CD4-positive, alpha-beta T cell (primary cell): ENCODE results near the gene HOXD8. TPM values are rescaled to one million over a fixed set of nuclear protein-coding genes. Genes with fewer than 3 reads are reported as not detected.
A peak's percentile ranks its signal among the peaks of the same experiment; 100 is the strongest.

Experiments
- ATAC-seq: fragments of 200-7000 bp; cut with Tn5 transposase; one replicate; pipeline ENCODE4 v1.10.0; 2022; ENCODE audit warnings: mild to moderate bottlenecking; ENCODE audit not compliant: poor library complexity
- CTCF ChIA-PET: fragments of 350-600 bp; sonication (Branson Sonifier 250); formaldehyde crosslinking; loops from one replicate; lab custom pipeline; 2021; ENCODE audit warnings: antibody characterized with exemption, inconsistent platforms; lab: Charles Lee
- POLR2A ChIA-PET: fragments of 350-600 bp; sonication (Branson Sonifier 250); formaldehyde crosslinking; loops from one replicate; lab custom pipeline; 2021; ENCODE audit warnings: antibody characterized with exemption, inconsistent platforms; lab: Charles Lee
- DNase-seq, 14 experiments: peaks; one replicate each; pipeline ENCODE4 v3.0.0-alpha.2; 2013 to 2020; ENCODE audit warnings: mixed read lengths in 2 of 14
- H3K27ac ChIP-seq, 2 donors: one replicate each; pipeline versions ENCODE4 v1.5.1 to v1.7.0; 2013; ENCODE audit warnings: low read length in 2 of 2, low read depth in 1 of 2, mild to moderate bottlenecking in 1 of 2
- H3K27me3 ChIP-seq, 2 experiments: 1 replicate in 1 of 2; 2 replicates in 1 of 2; pipeline versions ENCODE4 v1.6.1 to v1.7.0; 2013; ENCODE audit warnings: low read length in 2 of 2, control low read depth in 1 of 2, mild to moderate bottlenecking in 1 of 2, moderate library complexity in 1 of 2; ENCODE audit not compliant: insufficient read depth in 2 of 2, control insufficient read depth in 1 of 2
- H3K36me3 ChIP-seq: one replicate; pipeline ENCODE4 v1.6.1; 2013; ENCODE audit warnings: low read length, control low read depth; ENCODE audit not compliant: insufficient read depth
- H3K4me1 ChIP-seq: one replicate; pipeline ENCODE4 v1.6.1; 2013; ENCODE audit warnings: low read length, control low read depth; ENCODE audit not compliant: insufficient read depth
- H3K4me3 ChIP-seq: one replicate; pipeline ENCODE4 v1.5.1; 2013; ENCODE audit warnings: mild to moderate bottlenecking, low read length, moderate library complexity
- H3K9me3 ChIP-seq, 2 experiments: 1 replicate in 1 of 2; 2 replicates in 1 of 2; pipeline versions ENCODE4 v1.6.1 to v1.7.0; 2013; ENCODE audit warnings: low read length in 2 of 2, mild to moderate bottlenecking in 2 of 2, control low read depth in 1 of 2, moderate library complexity in 1 of 2; ENCODE audit not compliant: control insufficient read depth in 1 of 2, insufficient read depth in 1 of 2
- H3K27ac Mint-ChIP-seq: one replicate; pipeline ENCODE4 v1.8.0; 2020; ENCODE audit warnings: mixed read lengths
- H3K27me3 Mint-ChIP-seq: one replicate; pipeline ENCODE4 v1.8.0; 2021; ENCODE audit warnings: mixed read lengths
- H3K36me3 Mint-ChIP-seq: one replicate; pipeline ENCODE4 v1.8.0; 2021; ENCODE audit warnings: low read depth, mixed read lengths
- H3K4me1 Mint-ChIP-seq: one replicate; pipeline ENCODE4 v1.8.0; 2021; ENCODE audit warnings: low read depth, mixed read lengths
- H3K4me3 Mint-ChIP-seq: one replicate; pipeline ENCODE4 v1.8.0; 2020; ENCODE audit warnings: mild to moderate bottlenecking, mixed read lengths
- H3K9me3 Mint-ChIP-seq: one replicate; pipeline ENCODE4 v1.8.0; 2020; ENCODE audit warnings: mixed read lengths
- CTCF ChIP-seq: fragments of 200-600 bp; IDR thresholded peaks from one replicate; pipeline ENCODE4 v1.8.0; 2022; ENCODE audit warnings: antibody characterized with exemption, mild to moderate bottlenecking
- intact Hi-C, 2 experiments: fragments of 100-400 bp; cut with DNase I in 1 of 2; cut with micrococcal nuclease in 1 of 2; formaldehyde crosslinking; loops; one replicate each; pipeline versions ENCODE4 v1.15.1 to v1.9.0; 2023 to 2025; cut with DNase I, micrococcal nuclease
- total RNA-seq, 174 experiments: library from RNA in 2 of 174; stranded (reverse) in 2 of 174; gene quantifications; one replicate each; pipeline ENCODE4 v1.2.3 and lab custom pipeline; 2021 to 2026

HOXD8 gene
- total RNA-seq, 2 experiments from 2014 or later: not detected

DNA sequence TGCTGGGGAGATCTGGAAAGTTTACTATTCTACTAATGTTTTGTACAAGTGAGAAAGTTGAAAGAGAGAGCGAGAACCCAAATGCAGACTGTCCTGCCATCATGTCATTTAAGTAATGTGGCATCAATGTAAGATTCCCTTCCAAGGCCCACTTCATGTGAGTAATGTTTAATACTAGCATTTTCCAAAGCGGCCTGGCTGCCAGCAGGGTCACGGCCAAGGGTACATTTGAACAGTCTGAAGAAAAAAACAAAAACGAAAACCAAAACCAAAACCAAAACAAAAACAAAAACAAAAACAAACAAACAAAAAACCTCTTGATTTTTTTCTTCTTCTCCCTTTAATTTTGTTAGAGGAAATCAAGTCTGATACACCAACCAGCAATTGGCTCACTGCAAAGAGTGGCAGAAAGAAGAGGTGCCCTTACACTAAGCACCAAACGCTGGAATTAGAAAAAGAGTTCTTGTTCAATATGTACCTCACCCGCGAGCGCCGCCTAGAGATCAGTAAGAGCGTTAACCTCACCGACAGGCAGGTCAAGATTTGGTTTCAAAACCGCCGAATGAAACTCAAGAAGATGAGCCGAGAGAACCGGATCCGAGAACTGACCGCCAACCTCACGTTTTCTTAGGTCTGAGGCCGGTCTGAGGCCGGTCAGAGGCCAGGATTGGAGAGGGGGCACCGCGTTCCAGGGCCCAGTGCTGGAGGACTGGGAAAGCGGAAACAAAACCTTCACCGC lies 10.7 kb upstream of the HOXD8 start:
- no peak overlapping the region for H3K27ac Mint-ChIP-seq
- no peak for TF ChIP-seq CTCF
- H3K4me3 ChIP-seq: no peak overlapping the region
- CTCF ChIA-PET: no interaction called here
- H3K27ac ChIP-seq: no peak overlapping the region
- peaks cover 10% of the 10 kb centered on the region for H3K36me3 Mint-ChIP-seq
- H3K9me3 ChIP-seq: peaks cover 5 to 69% of the 10 kb centered on the region in 2 experiments
- peaks cover 12% of the 10 kb centered on the region for H3K4me1 Mint-ChIP-seq
- H3K27me3 Mint-ChIP-seq: peaks cover 92% of the 10 kb centered on the region
- ATAC-seq (no peak), DNase-seq (peak in 1 of 14 experiments; percentile 43)
- no peaks in the 10 kb centered on the region for H3K9me3 Mint-ChIP-seq
- peaks cover 92 to 98% of the 10 kb centered on the region in 2 experiments for H3K27me3 ChIP-seq
- H3K4me3 Mint-ChIP-seq: no peak overlapping the region
- intact Hi-C loops: loop anchor here in 1 of 2 experiments (5.0 kb wide), 1 partner anchor 36 kb away; the partner anchor contains the start of gene EVX2
- POLR2A ChIA-PET: no interaction called here
- peaks cover 24% of the 10 kb centered on the region for H3K4me1 ChIP-seq
- H3K36me3 ChIP-seq: no peaks in the 10 kb centered on the region

DNA sequence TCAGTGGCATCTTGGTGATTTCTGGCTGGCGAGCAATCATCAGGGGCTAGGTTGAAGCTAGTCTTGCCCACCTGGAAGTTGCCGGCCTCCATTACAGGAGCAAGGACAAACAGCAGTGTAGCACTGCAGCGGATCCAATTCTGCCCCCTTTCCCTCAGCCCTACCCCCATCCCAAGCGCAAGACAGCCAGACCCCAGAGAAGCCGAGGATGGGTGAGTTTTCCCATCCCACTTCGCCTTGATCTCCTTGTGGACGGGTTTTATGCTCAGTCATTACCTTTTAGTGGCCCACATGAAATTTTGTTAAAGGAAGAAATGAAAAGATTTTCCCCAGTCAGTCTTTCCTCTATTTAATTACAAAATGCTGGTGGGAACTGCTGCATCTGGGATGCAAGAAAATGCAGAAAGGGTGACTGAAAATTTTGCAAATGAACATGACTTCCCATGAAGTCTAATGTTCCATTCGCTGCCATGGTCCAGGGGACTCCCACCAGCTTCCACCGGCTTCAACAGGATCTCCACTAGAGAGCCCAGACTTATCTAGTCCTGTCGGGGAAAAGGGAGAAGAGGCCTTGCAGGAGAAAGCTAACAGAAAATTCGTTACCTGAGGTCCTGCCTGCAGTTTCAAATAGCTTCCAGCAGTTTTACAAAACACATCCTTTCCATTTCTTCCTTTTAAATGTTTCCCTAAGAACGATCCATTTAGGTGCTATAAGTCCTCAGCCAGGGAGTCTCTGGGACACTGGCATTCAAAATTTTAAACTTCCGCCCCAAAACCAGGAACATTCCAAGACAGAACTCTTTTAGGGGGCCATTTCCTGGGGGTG lies 8.9 kb upstream of the HOXD8 start:
- Histone ChIP-seq H3K36me3 (no peaks in the 10 kb centered on the region), H3K4me1 (peaks cover 26% of the 10 kb centered on the region), H3K27me3 (peaks cover 92 to 98% of the 10 kb centered on the region in 2 experiments), H3K9me3 (peaks cover 0 to 68% of the 10 kb centered on the region in 2 experiments), H3K27ac (no peak overlapping the region), H3K4me3 (no peak overlapping the region)
- ChIA-PET POLR2A (interaction anchor here (2.6 kb wide), 1 partner anchor 10 kb away, joined by 8 read pairs; no protein-coding TSS in a partner anchor), CTCF (interaction anchor here (0.9 to 1.5 kb wide), 2 partner anchors 12 to 1028 kb away, joined by 3 to 5 read pairs; no protein-coding TSS in a partner anchor)
- TF ChIP-seq CTCF: no peak
- Mint-ChIP-seq H3K36me3 (peaks cover 10% of the 10 kb centered on the region), H3K9me3 (no peaks in the 10 kb centered on the region), H3K4me1 (peaks cover 14% of the 10 kb centered on the region), H3K27me3 (peaks cover 93% of the 10 kb centered on the region), H3K4me3 (peak overlapping the region; percentile 34), H3K27ac (no peak overlapping the region)
- no peak for ATAC-seq
- DNase-seq: no peak
- intact Hi-C loops: loop anchor here in 1 of 2 experiments (10.0 kb wide), 1 partner anchor 54 kb away; no protein-coding TSS in a partner anchor
